Kidney tubule cell (primary cell): ENCODE data around the gene UBE3A.
"Not testable (repeated sequence)": the region's sequence is repeated elsewhere in the genome, so short reads cannot be mapped to it uniquely, and the experiment has no call there.

Experiments
- DNase-seq: peaks from one replicate; pipeline ENCODE4 v3.0.0-alpha.2; 2018; ENCODE audit warnings: low spot score

UBE3A gene

GRCh38 chr15:25437777-25438600, 835 bp downstream of the UBE3A start:
- peak; percentile 50 for DNase-seq

GRCh38 chr15:25436707-25437106, 2.1 kb downstream of the UBE3A start:
- DNase-seq = no peak

- DNase-seq = no peak
Observed at GRCh38 chr15:25435474-25436243, 3.2 kb downstream of the UBE3A start.

GRCh38 chr15:25433118-25433865, 5.5 kb downstream of the UBE3A start:
- DNase-seq = no peak

GRCh38 chr15:25431836-25432561, 6.8 kb downstream of the UBE3A start:
- no peak for DNase-seq

- no peak for DNase-seq
Observed at GRCh38 chr15:25427861-25428260, 11.0 kb downstream of the UBE3A start.

GRCh38 chr15:25426896-25427610, 11.8 kb downstream of the UBE3A start:
- no peak for DNase-seq

GRCh38 chr15:25424073-25424472, 14.8 kb downstream of the UBE3A start:
- no peak for DNase-seq

- no peak for DNase-seq
Observed at GRCh38 chr15:25422021-25422420, 16.8 kb downstream of the UBE3A start.

GRCh38 chr15:25418202-25418601, 20.6 kb downstream of the UBE3A start:
- DNase-seq = no peak

- no peak for DNase-seq
Observed at GRCh38 chr15:25417604-25418003, 21.2 kb downstream of the UBE3A start.

GRCh38 chr15:25416693-25417092, 22.1 kb downstream of the UBE3A start:
- DNase-seq = peak; percentile 87

GRCh38 chr15:25415707-25416106, 23.1 kb downstream of the UBE3A start:
- DNase-seq = no peak

GRCh38 chr15:25415217-25415616, 23.6 kb downstream of the UBE3A start:
- DNase-seq = no peak

- DNase-seq = no peak
Observed at GRCh38 chr15:25410649-25411048, 28.2 kb downstream of the UBE3A start.

- DNase-seq = not testable (repeated sequence)
Observed at GRCh38 chr15:25409731-25410130, 29.1 kb downstream of the UBE3A start.

GRCh38 chr15:25408929-25409328, 29.9 kb downstream of the UBE3A start:
- no peak for DNase-seq

- DNase-seq = no peak
Observed at GRCh38 chr15:25408428-25408827, 30.4 kb downstream of the UBE3A start.

GRCh38 chr15:25407950-25408349, 30.9 kb downstream of the UBE3A start:
- DNase-seq = no peak

- no peak for DNase-seq
Observed at GRCh38 chr15:25406846-25407245, 32.0 kb downstream of the UBE3A start.

- DNase-seq = no peak
Observed at GRCh38 chr15:25406261-25406660, 32.6 kb downstream of the UBE3A start.
